GM21528 (cell line): ENCODE results near the gene RPS6KA5.
"Not testable (repeated sequence)": the region's sequence is repeated elsewhere in the genome, so short reads cannot be mapped to it uniquely, and the experiment has no call there.

Source experiments
- ATAC-seq: cut with Tn5 transposase; IDR thresholded peaks from one replicate; pipeline ENCODE4 v1.9.1; 2021; ENCODE audit warnings: mild to moderate bottlenecking, moderate library complexity; ENCODE audit not compliant: unreplicated experiment, low FRiP score

Gene RPS6KA5

GRCh38 chr14:91068642-91069041, 8.2 kb upstream of the RPS6KA5 start:
- ATAC-seq, result no peak

GRCh38 chr14:91067186-91067585, 6.7 kb upstream of the RPS6KA5 start:
- no peak for ATAC-seq

GRCh38 chr14:91065266-91065665, 4.8 kb upstream of the RPS6KA5 start:
- no peak for ATAC-seq

GRCh38 chr14:91063119-91063518, 2.7 kb upstream of the RPS6KA5 start:
- no peak for ATAC-seq

GRCh38 chr14:91062600-91062999, 2.2 kb upstream of the RPS6KA5 start:
- ATAC-seq, result no peak

- ATAC-seq, result no peak
Measured at GRCh38 chr14:91061056-91061887, 831 bp upstream of the RPS6KA5 start.

- ATAC-seq, result peak; percentile 29
Measured at GRCh38 chr14:91059576-91060350, 678 bp downstream of the RPS6KA5 start.

- ATAC-seq, result no peak
Measured at GRCh38 chr14:91058042-91058581, 2.3 kb downstream of the RPS6KA5 start.

GRCh38 chr14:91056361-91056760, 4.1 kb downstream of the RPS6KA5 start:
- ATAC-seq, result no peak

GRCh38 chr14:91055016-91055415, 5.4 kb downstream of the RPS6KA5 start:
- ATAC-seq, result no peak

GRCh38 chr14:91048676-91049075, 11.8 kb downstream of the RPS6KA5 start:
- no peak for ATAC-seq

- ATAC-seq, result no peak
Measured at GRCh38 chr14:91048265-91048664, 12.2 kb downstream of the RPS6KA5 start.

- no peak for ATAC-seq
Measured at GRCh38 chr14:91047174-91047753, 13.2 kb downstream of the RPS6KA5 start.

- ATAC-seq, result no peak
Measured at GRCh38 chr14:91046488-91047072, 13.9 kb downstream of the RPS6KA5 start.

GRCh38 chr14:91041450-91041849, 19.0 kb downstream of the RPS6KA5 start:
- no peak for ATAC-seq

GRCh38 chr14:91040545-91040944, 19.9 kb downstream of the RPS6KA5 start:
- ATAC-seq, result no peak

- ATAC-seq, result no peak
Measured at GRCh38 chr14:91038439-91038838, 22.0 kb downstream of the RPS6KA5 start.

GRCh38 chr14:91036741-91037469, 23.5 kb downstream of the RPS6KA5 start:
- no peak for ATAC-seq

- ATAC-seq, result no peak
Measured at GRCh38 chr14:91035855-91036254, 24.6 kb downstream of the RPS6KA5 start.

GRCh38 chr14:91034379-91034778, 26.1 kb downstream of the RPS6KA5 start:
- ATAC-seq, result not testable (repeated sequence)
